ENCODE measurements around the gene NME3.
"Not testable (repeated sequence)": the region's sequence is repeated elsewhere in the genome, so short reads cannot be mapped to it uniquely, and the experiment has no call there.

Gene NME3

GRCh38 chr16:1771188-1771863 is at the start of gene NME3:
TSS of gene NME3 (minus strand) at chr16:1771543. CDS start at chr16:1771534, 9 bp downstream.
- peak; percentile 43 for DNase-seq (ENCODE audit: low spot score)

DNA sequence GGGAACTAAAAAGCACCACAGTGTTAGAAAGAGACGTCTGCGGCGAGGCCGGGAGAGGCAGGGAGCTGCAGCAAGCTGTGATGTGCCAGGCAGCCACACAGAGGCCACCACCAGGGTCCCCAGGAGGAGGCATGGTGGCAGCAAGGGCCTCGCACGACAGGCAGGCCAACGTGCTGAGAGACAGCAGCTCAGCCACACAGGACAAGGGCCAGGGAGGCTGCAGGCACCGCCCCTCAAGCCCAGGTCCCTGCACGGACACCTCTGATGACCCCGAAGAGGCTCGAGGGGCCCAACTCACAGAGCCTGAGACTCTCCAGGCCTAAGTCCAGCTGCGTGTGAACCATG is 49.6 kb upstream of the NME3 start:
- DNase-seq (ENCODE audit: low spot score) = no peak

- DNase-seq (ENCODE audit: low spot score) = no peak
Observed at GRCh38 chr16:1820096-1820945, 49.0 kb upstream of the NME3 start.

- DNase-seq (ENCODE audit: low spot score) = no peak
Observed at GRCh38 chr16:1819611-1820010, 48.3 kb upstream of the NME3 start.

DNA sequence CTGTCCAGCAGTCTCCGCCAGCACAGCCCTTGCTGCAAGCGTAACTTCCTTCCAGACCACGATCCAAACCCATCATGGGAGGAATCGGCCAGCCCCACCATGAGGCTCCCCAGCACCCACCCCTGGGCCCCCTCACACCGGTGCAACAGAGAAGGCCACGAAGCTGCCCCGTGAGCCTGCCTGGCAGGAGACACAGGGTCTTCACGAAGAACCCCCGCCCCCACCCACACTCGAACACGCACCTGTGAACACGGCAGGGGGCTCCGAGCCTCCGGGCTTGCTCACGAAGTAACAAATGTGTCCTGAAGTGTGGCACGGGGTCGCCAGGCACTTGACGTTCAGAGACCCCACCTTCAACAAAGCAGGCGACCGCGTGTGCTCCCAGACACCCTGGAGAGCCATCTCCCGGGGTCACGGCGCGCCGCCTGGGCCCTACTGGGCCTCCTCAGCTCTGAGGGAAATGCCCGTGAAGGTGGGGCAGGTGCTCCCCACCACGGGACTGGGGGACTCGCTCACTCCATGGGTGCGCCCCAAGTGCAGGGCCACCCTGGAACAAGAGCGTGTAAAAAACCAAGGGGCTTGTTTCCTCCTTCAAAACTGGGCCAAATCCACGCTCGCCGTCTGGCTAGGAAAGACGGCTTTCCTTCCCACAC is 47.7 kb upstream of the NME3 start:
- DNase-seq (ENCODE audit: low spot score) = no peak

- DNase-seq (ENCODE audit: low spot score) = no peak
Observed at GRCh38 chr16:1818204-1818872, 47.0 kb upstream of the NME3 start.

DNA sequence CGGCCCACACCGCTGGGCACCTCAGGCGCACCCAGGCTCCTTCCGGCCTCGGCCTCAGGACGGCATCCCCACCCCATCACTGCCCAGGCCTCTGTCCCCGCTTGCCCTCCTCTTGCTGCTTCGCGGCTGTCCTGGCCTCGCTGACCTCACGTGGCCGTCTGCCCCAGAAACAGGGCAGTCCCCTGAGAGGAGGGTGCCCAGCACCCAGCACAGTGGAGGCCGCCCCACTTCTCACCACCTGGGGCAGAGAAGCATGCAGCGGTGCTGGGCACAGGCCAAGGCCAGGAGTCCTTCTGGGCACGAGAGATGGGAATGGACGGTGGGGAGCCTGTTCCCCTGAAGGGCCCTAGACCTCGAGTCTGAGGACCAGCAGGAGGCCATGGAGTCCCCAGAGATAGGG is 46.4 kb upstream of the NME3 start:
- no peak for DNase-seq (ENCODE audit: low spot score)

DNA sequence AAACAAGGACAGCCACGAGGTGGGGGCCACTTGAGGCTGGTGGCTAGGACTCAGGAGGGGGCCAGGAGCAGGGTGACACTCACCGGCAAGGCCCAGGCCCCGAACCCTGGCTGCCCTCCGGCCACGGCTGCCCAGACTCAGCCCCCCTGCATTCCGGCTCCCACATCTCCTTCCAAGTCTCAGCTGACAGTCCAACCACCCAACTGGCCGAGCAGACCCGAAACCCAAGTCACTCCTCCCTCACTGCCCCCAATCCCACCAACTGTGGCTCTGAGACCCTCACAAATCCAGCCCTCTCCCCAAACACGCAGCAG is 45.9 kb upstream of the NME3 start:
- DNase-seq (ENCODE audit: low spot score) = no peak

DNA sequence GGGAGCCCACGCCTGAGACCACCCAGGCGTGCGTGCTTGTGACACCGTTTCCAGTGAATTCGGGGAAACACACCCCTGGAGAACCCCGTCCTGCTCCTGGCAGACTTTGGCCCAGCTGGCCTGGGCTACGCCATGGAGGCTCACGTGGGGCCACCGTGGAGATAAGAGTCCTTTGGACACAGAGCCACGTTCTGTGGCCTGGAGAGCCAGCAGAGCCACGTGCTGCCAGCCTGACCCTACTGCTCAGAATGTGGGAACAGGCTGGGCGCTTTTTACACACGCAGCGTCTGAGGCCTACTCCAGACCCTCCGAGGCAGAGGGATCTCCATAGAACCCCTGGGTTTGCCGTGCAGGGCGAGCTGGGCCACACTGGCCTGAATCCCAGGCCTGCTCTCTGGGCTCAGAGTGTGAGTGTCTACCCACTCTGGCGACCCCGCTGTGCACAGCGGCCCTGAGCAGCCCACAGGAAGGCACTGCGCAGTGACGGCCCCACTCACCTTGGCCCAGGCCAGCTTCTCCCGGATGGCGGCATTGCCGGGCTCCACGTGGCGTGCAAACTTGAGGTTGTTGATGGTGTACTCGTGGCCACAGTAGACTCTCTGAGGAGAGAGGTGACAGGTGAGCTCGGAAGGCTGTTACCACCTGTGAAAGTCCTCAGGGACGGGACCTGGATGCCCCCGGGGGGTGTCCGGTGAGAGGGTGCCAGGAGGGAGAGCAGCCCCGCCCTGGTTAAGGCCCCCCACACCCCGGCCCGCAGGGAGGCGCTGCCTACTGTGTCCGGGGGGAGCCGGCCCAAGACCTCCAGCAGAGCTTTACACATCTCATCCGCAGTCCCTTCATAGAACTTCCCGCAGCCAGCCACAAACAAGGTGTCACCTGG is 45.3 kb upstream of the NME3 start:
- DNase-seq (ENCODE audit: low spot score) = no peak

- no peak for DNase-seq (ENCODE audit: low spot score)
Observed at GRCh38 chr16:1815461-1815860, 44.1 kb upstream of the NME3 start.

- no peak for DNase-seq (ENCODE audit: low spot score)
Observed at GRCh38 chr16:1812732-1813163, 41.4 kb upstream of the NME3 start.

- no peak for DNase-seq (ENCODE audit: low spot score)
Observed at GRCh38 chr16:1810536-1810935, 39.2 kb upstream of the NME3 start.

DNA sequence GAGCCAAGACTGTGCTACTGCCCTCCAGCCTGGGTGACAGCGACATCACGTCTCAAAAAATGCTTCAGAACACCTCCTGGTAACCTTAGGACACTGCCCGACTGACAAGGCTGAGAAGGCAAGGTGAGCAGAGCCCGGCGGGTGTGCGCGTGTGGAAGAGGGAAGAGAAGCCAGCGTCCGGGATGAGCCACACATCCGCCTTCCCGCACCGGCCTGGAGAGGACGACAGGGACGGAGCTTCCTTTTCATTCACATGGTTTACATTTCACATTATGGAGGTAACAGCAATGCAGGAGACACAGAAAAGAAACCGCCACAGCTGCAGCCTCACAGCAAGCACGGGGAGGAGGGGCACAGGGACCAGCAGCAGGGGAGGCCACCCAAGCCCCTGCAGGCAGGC is 38.8 kb upstream of the NME3 start:
- no peak for DNase-seq (ENCODE audit: low spot score)

GRCh38 chr16:1809281-1809801 is 38.0 kb upstream of the NME3 start:
- DNase-seq (ENCODE audit: low spot score) = no peak

- DNase-seq (ENCODE audit: low spot score) = no peak
Observed at GRCh38 chr16:1808691-1809090, 37.3 kb upstream of the NME3 start.

GRCh38 chr16:1807626-1808025 is 36.3 kb upstream of the NME3 start:
- no peak for DNase-seq (ENCODE audit: low spot score)

- no peak for DNase-seq (ENCODE audit: low spot score)
Observed at GRCh38 chr16:1800701-1801100, 29.4 kb upstream of the NME3 start.

DNA sequence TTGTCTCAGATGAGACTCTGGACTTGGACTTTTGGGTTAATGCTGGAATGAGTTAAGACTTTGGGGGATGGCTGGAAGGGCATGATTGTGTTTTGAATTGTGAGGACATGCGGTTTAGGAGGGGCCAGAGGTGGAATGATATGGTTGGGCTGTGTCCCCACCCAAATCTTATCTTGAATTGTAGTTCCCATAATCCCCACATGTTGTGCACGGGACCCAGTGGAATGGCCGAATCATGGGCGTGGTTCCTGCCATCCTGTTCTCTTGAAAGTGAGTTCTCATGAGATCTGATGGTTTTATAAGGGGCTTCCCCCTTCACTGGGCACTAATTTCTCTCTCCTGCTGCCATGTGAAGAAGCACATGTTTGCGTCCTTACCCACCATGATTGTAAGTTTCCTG is 27.9 kb upstream of the NME3 start:
- DNase-seq (ENCODE audit: low spot score) = not testable (repeated sequence)

DNA sequence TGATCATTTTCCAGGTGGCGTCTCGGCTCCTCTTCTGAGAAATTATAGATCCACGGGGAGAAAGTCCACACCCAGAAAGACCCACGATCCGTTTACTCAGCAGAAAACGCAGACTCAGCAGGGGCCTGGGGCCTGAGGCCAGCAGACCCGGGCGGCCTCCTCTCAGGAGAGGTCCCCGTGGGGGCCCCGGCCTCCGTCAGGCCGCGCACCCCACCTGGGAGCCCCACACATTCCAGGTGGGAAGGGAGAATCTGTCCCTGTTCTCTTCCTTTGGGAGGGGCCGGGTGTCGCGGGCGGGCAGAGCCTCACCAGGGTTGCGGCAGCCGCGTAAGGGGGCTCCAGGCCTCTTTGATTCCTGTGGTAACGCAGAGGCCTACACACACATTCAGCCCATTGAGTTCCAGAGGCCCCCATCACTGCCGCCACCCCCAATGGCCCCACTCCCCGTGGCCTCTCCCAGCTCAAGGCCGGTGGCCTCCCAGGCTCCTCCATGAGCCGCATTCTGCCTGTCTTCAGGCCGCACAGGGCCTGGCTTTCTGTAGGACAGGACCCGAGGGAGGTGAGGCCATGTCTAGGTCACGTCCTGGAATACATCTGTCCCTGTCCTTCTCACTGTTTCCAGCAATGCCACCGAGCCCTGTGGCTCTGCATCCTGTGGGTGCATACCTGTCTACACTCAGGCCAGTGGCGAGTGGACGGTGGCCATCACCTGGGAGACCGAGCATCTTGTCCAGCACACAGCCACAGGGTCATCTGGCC is 23.7 kb upstream of the NME3 start:
- DNase-seq (ENCODE audit: low spot score) = no peak

GRCh38 chr16:1794221-1794871 is 23.0 kb upstream of the NME3 start:
- DNase-seq (ENCODE audit: low spot score) = no peak
